Breast epithelium (tissue), 4 donors: Measurements from ENCODE around the gene HIVEP3. TPM values are rescaled to one million over a fixed set of nuclear protein-coding genes. Genes with fewer than 3 reads are reported as not detected.

Source experiments
- DNase-seq, 2 donors: peaks; one replicate each; pipeline ENCODE4 v3.0.0-alpha.2; 2019; ENCODE audit warnings: low spot score in 2 of 2
- H3K27ac ChIP-seq, 2 donors: fragments of 200-600 bp; sonication (generic) in 1 of 2; one replicate each; pipeline ENCODE4 v1.5.1; 2016 to 2019; ENCODE audit warnings: mild to moderate bottlenecking in 1 of 2
- H3K27me3 ChIP-seq, 2 donors: fragments of 200-600 bp; sonication (generic) in 1 of 2; one replicate each; pipeline versions ENCODE4 v1.5.1 to v1.6.0; 2017 to 2019; ENCODE audit warnings: control low read depth in 1 of 2, mild to moderate bottlenecking in 1 of 2
- H3K36me3 ChIP-seq: fragments of 200-600 bp; one replicate; pipeline ENCODE4 v1.5.1; 2019
- H3K4me1 ChIP-seq, 2 donors: fragments of 200-600 bp; sonication (generic); one replicate each; pipeline ENCODE4 v1.5.1; 2016 to 2019; ENCODE audit warnings: control low read depth in 1 of 2
- H3K4me3 ChIP-seq, 3 donors: fragments of 200-600 bp; sonication (generic); 1 replicate in 2 of 3; 2 replicates in 1 of 3; pipeline ENCODE4 v1.5.1; 2016 to 2019; ENCODE audit warnings: mild to moderate bottlenecking in 3 of 3, moderate library complexity in 2 of 3
- H3K9me3 ChIP-seq, 2 donors: fragments of 200-600 bp; sonication (generic) in 1 of 2; one replicate each; pipeline ENCODE4 v1.5.1; 2016 to 2019; ENCODE audit warnings: control low read depth in 1 of 2
- CTCF ChIP-seq, 3 donors: fragments of 450-650 bp; IDR thresholded peaks; one replicate each; pipeline ENCODE4 v1.5.1; 2016 to 2017; ENCODE audit warnings: antibody characterized with exemption in 3 of 3, mild to moderate bottlenecking in 3 of 3, moderate library complexity in 3 of 3
- POLR2A ChIP-seq: fragments of 450-650 bp; IDR thresholded peaks from one replicate; pipeline ENCODE4 v1.6.1; 2016; ENCODE audit warnings: antibody characterized with exemption, mild to moderate bottlenecking, moderate library complexity
- POLR2AphosphoS5 ChIP-seq, 3 donors: sonication (generic); formaldehyde crosslinking; IDR thresholded peaks; one replicate each; pipeline ENCODE4 v1.6.1; 2017; ENCODE audit warnings: antibody characterized with exemption in 3 of 3
- intact Hi-C: fragments of 100-400 bp; cut with DNase I; formaldehyde crosslinking; loops from one replicate; pipeline ENCODE4 v1.15.1; 2023; ENCODE audit warnings: low total_unique reads
- total RNA-seq, 3 donors: library from RNA; depleted of rRNA; stranded (reverse); fragments of >200 nt; gene quantifications; one replicate each; pipeline ENCODE4 v1.1.0, GENCODE V29; 2016

The HIVEP3 gene
- total RNA-seq, 3 donors from 2014 or later, result 3.5 to 13.5 (median 9.2) TPM

GRCh38 chr1:41868241-41868998, 50.3 kb downstream of the HIVEP3 start:
- Histone ChIP-seq H3K27me3 (no peaks in the 10 kb centered on the region), H3K36me3 (no peaks in the 10 kb centered on the region), H3K4me1 (no peaks in the 10 kb centered on the region), H3K9me3 (no peaks in the 10 kb centered on the region), H3K4me3 (no peak overlapping the region), H3K27ac (no peak overlapping the region)
- no peak for DNase-seq
- no peak for TF ChIP-seq POLR2A
- no peak for TF ChIP-seq CTCF (IDR thresholded peaks at IDR 0.05)
- no peak for TF ChIP-seq POLR2AphosphoS5 (IDR thresholded peaks at IDR 0.05)
- intact Hi-C loops, result no loop called here

- Histone ChIP-seq H3K27me3 (no peaks in the 10 kb centered on the region), H3K9me3 (no peaks in the 10 kb centered on the region), H3K4me1 (no peaks in the 10 kb centered on the region), H3K27ac (no peak overlapping the region), H3K36me3 (no peaks in the 10 kb centered on the region), H3K4me3 (no peak overlapping the region)
- TF ChIP-seq POLR2AphosphoS5 (IDR thresholded peaks at IDR 0.05) (no peak), POLR2A (no peak), CTCF (IDR thresholded peaks at IDR 0.05) (no peak)
- no peak for DNase-seq
- intact Hi-C loops, result no loop called here
These were observed 52.4 kb downstream of the HIVEP3 start for GRCh38 chr1:41866285-41866684.

GRCh38 chr1:41864471-41865040, 54.2 kb downstream of the HIVEP3 start:
- intact Hi-C loops, result no loop called here
- no peak for TF ChIP-seq POLR2A
- TF ChIP-seq CTCF (IDR thresholded peaks at IDR 0.05), result no peak
- no peak for TF ChIP-seq POLR2AphosphoS5 (IDR thresholded peaks at IDR 0.05)

GRCh38 chr1:41863718-41864117, 55.0 kb downstream of the HIVEP3 start:
- H3K4me3 ChIP-seq, result no peak overlapping the region
- H3K27ac ChIP-seq, result no peak overlapping the region
- H3K9me3 ChIP-seq, result no peaks in the 10 kb centered on the region
- H3K4me1 ChIP-seq, result peaks cover 0 to 11% of the 10 kb centered on the region in 2 donors
- no peaks in the 10 kb centered on the region for H3K27me3 ChIP-seq
- intact Hi-C loops, result no loop called here
- DNase-seq, result no peak
- H3K36me3 ChIP-seq, result no peaks in the 10 kb centered on the region
- no peak for TF ChIP-seq POLR2AphosphoS5 (IDR thresholded peaks at IDR 0.05)
- TF ChIP-seq POLR2A, result no peak
- no peak for TF ChIP-seq CTCF (IDR thresholded peaks at IDR 0.05)

More at GRCh38 chr1:41864471-41865040, 54.2 kb downstream of the HIVEP3 start:
- DNase-seq, result no peak
- Histone ChIP-seq H3K4me1 (peaks cover 0 to 11% of the 10 kb centered on the region in 2 donors), H3K36me3 (no peaks in the 10 kb centered on the region), H3K27ac (no peak overlapping the region), H3K9me3 (no peaks in the 10 kb centered on the region), H3K27me3 (no peaks in the 10 kb centered on the region), H3K4me3 (no peak overlapping the region)
